Activated gamma-delta T cell treated with anti-CD3 and anti-CD28 coated beads, Interleukin-2, amount 50 U/mL, for 16 hours (primary cell): ENCODE data around the gene TSFM.

Experiments
- DNase-seq: peaks from one replicate; pipeline ENCODE4 v3.0.0-alpha.2; 2020; ENCODE audit warnings: low read depth

The TSFM gene

DNA sequence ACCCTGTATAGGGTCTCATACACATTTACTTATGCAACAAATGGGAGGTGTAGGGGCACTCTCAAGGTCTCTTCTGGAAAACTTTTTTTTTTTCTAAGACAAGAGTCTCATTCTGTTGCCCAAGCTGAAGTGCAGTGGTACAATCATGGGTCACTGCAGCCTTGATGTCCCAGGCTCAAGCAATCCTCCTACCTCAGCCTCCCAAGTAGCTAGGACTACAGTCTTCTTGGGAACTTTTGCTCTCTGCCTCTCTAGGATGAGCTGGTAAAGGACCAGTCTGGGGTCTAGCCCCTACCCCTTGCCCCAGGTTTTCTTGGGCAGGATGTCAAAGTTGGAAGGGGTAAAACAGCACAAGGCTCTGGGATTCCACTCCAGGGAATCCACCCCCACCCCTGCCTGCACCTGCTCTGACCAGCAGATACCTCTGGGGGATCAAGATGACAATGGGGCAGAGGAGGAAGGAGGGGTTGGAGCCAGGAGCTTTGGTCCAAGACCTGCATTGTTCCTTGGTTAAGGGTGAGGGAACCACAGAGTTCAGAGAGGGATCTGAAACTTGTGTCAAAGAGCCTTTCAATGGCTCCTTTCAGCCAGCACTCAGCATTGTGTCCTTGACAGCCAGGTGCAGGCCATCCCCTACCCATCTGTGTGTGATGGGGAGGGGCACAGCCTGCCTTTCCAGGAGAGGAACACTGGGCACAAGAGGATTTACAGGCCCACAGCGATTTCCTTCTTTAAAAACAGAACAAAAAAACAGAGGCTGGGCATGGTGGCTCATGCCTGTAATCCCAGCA, 51.7 kb downstream of the TSFM start:
- no peak for DNase-seq

- no peak for DNase-seq
These were observed 53.0 kb downstream of the TSFM start for GRCh38 chr12:57835366-57836288.

DNA sequence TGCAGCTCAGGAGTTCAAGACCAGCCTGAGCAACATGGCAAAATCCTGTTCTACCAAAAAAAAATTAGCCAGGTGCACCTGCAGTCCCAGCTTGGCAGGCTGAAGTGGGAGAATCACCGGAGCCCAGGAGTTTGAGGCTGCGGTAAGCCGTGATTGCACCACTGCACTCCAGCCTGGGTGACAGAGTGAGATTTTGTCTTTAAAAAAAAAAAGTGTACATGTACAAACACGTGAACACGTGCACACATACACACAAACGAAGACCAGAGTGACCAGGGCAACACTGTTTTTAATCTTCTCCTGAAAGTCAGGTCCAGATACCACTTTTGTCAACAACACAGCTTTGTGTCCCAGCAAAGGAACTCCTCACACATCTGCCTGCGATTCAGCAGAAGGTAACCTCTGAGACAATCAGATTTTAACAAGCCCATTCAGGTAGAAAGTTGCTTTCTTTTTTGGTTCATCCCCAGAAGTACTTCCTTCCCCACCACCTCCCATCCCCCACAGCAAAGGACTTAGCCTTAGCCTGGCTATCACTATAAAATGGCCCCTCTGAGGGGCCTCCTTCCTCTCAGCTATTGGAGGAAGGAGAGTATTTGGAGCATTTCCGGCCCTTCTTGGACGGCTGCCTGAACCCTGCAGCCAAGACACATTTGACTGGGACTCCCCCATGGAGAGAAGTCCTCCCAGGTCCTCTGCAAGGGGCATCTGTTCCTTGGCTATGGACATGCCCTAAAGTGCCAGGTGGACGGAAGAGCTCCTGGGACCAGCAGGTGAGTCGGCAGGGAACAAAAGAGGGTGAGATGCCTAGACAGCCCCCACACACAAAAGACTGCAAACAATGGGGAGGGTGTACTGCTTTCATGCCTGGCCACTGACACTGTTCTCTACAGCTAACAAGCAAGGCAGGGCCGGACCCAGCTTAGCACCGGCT, 54.1 kb downstream of the TSFM start:
- no peak for DNase-seq

GRCh38 chr12:57837864-57838562, 55.4 kb downstream of the TSFM start:
- DNase-seq, result no peak

DNA sequence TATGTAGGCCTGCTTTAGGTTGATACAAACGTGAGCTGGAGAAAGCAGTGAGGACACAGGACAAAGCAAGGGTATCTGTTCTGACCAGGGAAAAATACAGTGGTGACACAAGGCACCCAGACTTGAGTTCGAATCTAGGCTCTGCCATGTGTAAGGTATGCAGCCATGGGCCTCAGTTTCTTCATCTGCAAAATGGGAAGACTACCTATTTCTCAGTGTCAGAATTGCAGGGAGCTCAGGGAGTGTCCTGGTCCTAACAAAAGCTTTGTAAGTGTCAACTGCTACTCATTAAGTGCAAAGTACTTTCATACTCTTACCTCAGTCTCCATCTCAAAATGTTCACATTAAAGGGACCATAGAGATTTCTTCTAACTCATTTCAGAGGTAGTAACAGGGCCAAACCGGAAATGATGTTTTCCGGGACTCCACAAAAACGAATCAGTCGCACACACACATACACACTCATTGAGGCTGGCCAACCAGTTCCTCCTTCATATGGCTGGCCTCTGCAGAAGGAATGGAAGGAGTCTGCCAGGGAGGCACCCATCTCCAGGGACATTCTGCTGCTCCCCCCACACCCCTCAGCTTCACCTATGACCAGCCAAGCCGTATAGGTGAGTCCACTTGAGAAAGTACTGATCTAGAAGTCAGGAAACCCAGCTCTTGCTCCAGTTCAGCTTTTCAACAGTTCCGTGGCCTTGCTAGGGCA, 56.2 kb downstream of the TSFM start:
- DNase-seq, result no peak

- no peak for DNase-seq
These were observed 57.4 kb downstream of the TSFM start for GRCh38 chr12:57839996-57840395.

DNA sequence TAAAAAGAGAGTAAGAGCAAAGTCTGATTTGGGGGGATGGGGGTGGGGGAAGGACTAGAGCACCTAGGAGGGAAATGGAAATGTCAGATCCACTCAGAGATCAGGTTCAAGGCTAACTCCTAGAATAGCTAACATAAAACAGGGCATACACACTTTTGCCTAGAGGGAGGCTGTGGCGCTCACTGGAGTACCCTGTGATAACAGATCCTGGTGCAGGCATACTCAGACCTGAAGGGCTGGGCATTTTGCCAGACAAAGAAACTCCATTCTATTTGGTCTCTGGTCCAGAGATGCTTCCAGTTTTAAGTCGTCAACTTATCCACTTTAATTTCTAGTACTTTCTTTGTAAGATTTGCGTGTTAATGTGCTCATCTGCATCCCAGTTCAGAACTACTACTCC, 58.1 kb downstream of the TSFM start:
- DNase-seq, result no peak

GRCh38 chr12:57841445-57841844, 58.9 kb downstream of the TSFM start:
- no peak for DNase-seq

GRCh38 chr12:57842342-57843294, 60.0 kb downstream of the TSFM start:
- no peak for DNase-seq

GRCh38 chr12:57844709-57845477, 62.3 kb downstream of the TSFM start:
- DNase-seq, result no peak

GRCh38 chr12:57845478-57846284, 63.1 kb downstream of the TSFM start:
- peak; percentile 45 for DNase-seq

DNA sequence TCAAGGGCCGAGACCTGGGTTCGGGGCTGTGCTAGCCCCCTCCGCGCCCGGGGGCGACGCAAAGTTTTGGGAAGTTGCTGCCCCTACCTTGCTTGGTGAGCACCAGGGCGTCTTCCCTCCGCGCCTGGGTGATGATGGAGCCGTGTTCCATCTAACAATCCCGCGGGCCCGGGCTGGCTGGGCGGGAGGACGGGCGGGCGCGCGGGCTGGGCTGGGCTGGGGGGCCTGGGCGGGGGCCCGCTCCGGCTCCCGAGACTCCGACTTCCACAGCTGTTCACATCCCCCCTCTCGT, 63.6 kb downstream of the TSFM start:
- DNase-seq, result no peak

DNA sequence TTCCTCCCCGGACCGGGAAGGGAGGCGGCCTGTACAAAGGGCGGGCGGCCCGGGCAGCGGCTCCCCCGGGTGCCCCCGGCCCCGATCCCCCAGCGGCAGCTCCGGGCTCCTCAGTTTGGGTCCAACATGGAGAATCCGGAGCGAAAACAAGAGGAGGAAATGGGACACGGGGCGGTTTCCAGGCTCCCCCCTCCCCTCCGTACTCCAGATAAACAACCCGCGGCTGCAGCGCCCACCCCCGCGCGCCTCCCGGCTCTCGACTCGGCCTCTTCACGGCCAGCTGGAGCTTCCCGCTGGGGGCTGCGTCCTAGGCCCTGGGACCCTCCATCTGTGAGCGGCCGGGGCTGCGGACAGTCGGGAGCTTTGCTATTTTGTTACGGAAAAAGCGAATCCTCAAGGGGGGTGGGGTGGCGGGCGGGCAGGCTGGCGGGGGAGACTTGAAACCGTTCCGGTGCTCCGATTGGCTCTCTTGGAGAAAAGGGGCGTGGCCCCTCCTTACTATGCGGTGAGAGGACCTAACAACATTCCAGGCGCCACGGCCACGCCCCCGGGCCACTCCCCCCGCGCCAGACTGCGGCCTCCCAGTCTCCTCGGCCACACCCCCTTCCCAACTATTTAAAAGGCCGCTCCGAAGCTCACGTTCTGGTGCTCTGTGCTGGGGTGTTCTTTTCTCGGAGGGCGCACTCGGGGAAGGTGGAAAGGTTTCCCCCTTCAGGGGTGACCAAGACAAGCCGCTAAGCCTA, 64.2 kb downstream of the TSFM start, which contains the start of gene CTDSP2:
Gene CTDSP2, minus strand, starts transcription at position 153 of the 743 bp plus-strand sequence. CDS start 294 bp downstream, outside the sequence.
- DNase-seq, result peak; percentile 68
